Trophoblast cell (in vitro differentiated cells and primary cell): Measurements from ENCODE around the gene UBE2G2.

ENCODE experiments used
- DNase-seq, 2 donors: peaks; one replicate each; pipeline ENCODE4 v3.0.0-alpha.2; 2016
- H2AFZ ChIP-seq: 2 replicates; pipeline ENCODE4 v1.6.1; 2013; ENCODE audit warnings: low read length, moderate library complexity, mild to moderate bottlenecking; ENCODE audit not compliant: insufficient read depth, poor library complexity
- H2AK5ac ChIP-seq: 2 replicates; pipeline ENCODE4 v1.6.1; 2013; ENCODE audit warnings: mild to moderate bottlenecking, low read length
- H2BK120ac ChIP-seq: 2 replicates; pipeline ENCODE4 v1.6.1; 2013; ENCODE audit warnings: low read length, mild to moderate bottlenecking, moderate library complexity; ENCODE audit not compliant: insufficient read depth, poor library complexity
- H2BK12ac ChIP-seq: 2 replicates; pipeline ENCODE4 v1.6.1; 2013; ENCODE audit warnings: mild to moderate bottlenecking, low read length, moderate library complexity
- H2BK5ac ChIP-seq: 2 replicates; pipeline ENCODE4 v1.6.1; 2013; ENCODE audit warnings: low read length, low read depth, moderate library complexity, mild to moderate bottlenecking; ENCODE audit not compliant: poor library complexity
- H3K14ac ChIP-seq: 2 replicates; pipeline ENCODE4 v1.6.1; 2013; ENCODE audit warnings: mild to moderate bottlenecking, low read length
- H3K18ac ChIP-seq: 2 replicates; pipeline ENCODE4 v1.6.1; 2013; ENCODE audit warnings: mild to moderate bottlenecking, low read length
- H3K23ac ChIP-seq: 2 replicates; pipeline ENCODE4 v1.6.1; 2013; ENCODE audit warnings: low read length
- H3K27ac ChIP-seq: 2 replicates; pipeline ENCODE4 v1.5.1; 2013; ENCODE audit warnings: low read depth, mild to moderate bottlenecking, inconsistent platforms, low read length, moderate library complexity
- H3K27me3 ChIP-seq: 2 replicates; pipeline ENCODE4 v1.6.1; 2013; ENCODE audit warnings: inconsistent platforms, mild to moderate bottlenecking, low read length, moderate library complexity; ENCODE audit not compliant: insufficient read depth
- H3K36me3 ChIP-seq, 2 experiments: 1 replicate in 1 of 2; 2 replicates in 1 of 2; pipeline ENCODE4 v1.6.1; 2013; ENCODE audit warnings: low read length in 2 of 2, mild to moderate bottlenecking in 2 of 2, moderate library complexity in 1 of 2; ENCODE audit not compliant: insufficient read depth in 2 of 2, control insufficient read depth in 1 of 2
- H3K4ac ChIP-seq: 2 replicates; pipeline ENCODE4 v1.6.1; 2013; ENCODE audit warnings: low read depth, mild to moderate bottlenecking, low read length, moderate library complexity
- H3K4me1 ChIP-seq, 2 experiments: 1 replicate in 1 of 2; 2 replicates in 1 of 2; pipeline ENCODE4 v1.6.1; 2013; ENCODE audit warnings: low read length in 2 of 2, mild to moderate bottlenecking in 2 of 2, moderate library complexity in 1 of 2; ENCODE audit not compliant: insufficient read depth in 2 of 2, control insufficient read depth in 1 of 2
- H3K4me2 ChIP-seq: 2 replicates; pipeline ENCODE4 v1.6.1; 2013; ENCODE audit warnings: inconsistent platforms, mild to moderate bottlenecking, low read length, moderate library complexity
- H3K4me3 ChIP-seq: 2 replicates; pipeline ENCODE4 v1.5.1; 2013; ENCODE audit warnings: mild to moderate bottlenecking, low read depth, low read length, inconsistent platforms
- H3K79me1 ChIP-seq: one replicate; pipeline ENCODE4 v1.6.1; 2013; ENCODE audit warnings: low read length
- H3K79me2 ChIP-seq: 2 replicates; pipeline ENCODE4 v1.6.1; 2013; ENCODE audit warnings: low read length, mild to moderate bottlenecking; ENCODE audit not compliant: control insufficient read depth, insufficient read depth, poor library complexity
- H3K9ac ChIP-seq: 2 replicates; pipeline ENCODE4 v1.6.1; 2013; ENCODE audit warnings: mild to moderate bottlenecking, low read length
- H3K9me3 ChIP-seq: 2 replicates; pipeline ENCODE4 v1.6.1; 2013; ENCODE audit warnings: low read depth, mild to moderate bottlenecking, control low read depth, inconsistent platforms, low read length; ENCODE audit not compliant: insufficient read depth
- H4K12ac ChIP-seq: 2 replicates; pipeline ENCODE4 v1.6.1; 2013; ENCODE audit warnings: low read depth, mild to moderate bottlenecking, low read length, moderate library complexity
- H4K8ac ChIP-seq: 2 replicates; pipeline ENCODE4 v1.6.1; 2013; ENCODE audit warnings: low read depth, mild to moderate bottlenecking, low read length, moderate library complexity
- H4K91ac ChIP-seq: one replicate; pipeline ENCODE4 v1.6.1; 2013; ENCODE audit warnings: low read depth, mild to moderate bottlenecking, low read length, moderate library complexity
- WGBS: extraction: QIAGEN DNeasy Blood & Tissue Kit; methylation state at CpG from one replicate; pipeline ENCODE4 v1.1.7; 2013; ENCODE audit warnings: missing lambda C conversion rate; ENCODE audit not compliant: insufficient read length, insufficient coverage; ENCODE audit errors: extremely low coverage; 5-methylcytosine and 5-hydroxymethylcytosine counted together

UBE2G2 gene

GRCh38 chr21:44756423-44757185 lies 45.0 kb downstream of the UBE2G2 start:
- H4K91ac ChIP-seq = no peak overlapping the region
- no peak overlapping the region for H3K4ac ChIP-seq
- WGBS = no CpG with 5 or more reads among the region's 23 CpGs
- H2BK120ac ChIP-seq = no peak overlapping the region
- peaks cover 5 to 7% of the 10 kb centered on the region in 2 experiments for H3K4me1 ChIP-seq
- no peak overlapping the region for H3K18ac ChIP-seq
- H4K8ac ChIP-seq = no peak overlapping the region
- H3K79me1 ChIP-seq = no peaks in the 10 kb centered on the region
- no peak overlapping the region for H2AK5ac ChIP-seq
- H3K27me3 ChIP-seq = no peaks in the 10 kb centered on the region
- H3K4me2 ChIP-seq = no peak overlapping the region
- H3K4me3 ChIP-seq = no peak overlapping the region
- peaks cover 7% of the 10 kb centered on the region for H3K9me3 ChIP-seq
- H2AFZ ChIP-seq = no peak overlapping the region
- no peak for DNase-seq
- H3K14ac ChIP-seq = no peak overlapping the region
- H2BK12ac ChIP-seq = no peak overlapping the region
- no peaks in the 10 kb centered on the region for H3K79me2 ChIP-seq
- no peak overlapping the region for H3K27ac ChIP-seq
- no peaks in the 10 kb centered on the region for H3K36me3 ChIP-seq
- no peak overlapping the region for H3K23ac ChIP-seq
- no peak overlapping the region for H3K9ac ChIP-seq
- H4K12ac ChIP-seq = no peak overlapping the region
- no peak overlapping the region for H2BK5ac ChIP-seq

- H2BK12ac ChIP-seq = no peak overlapping the region
- no peak overlapping the region for H2BK5ac ChIP-seq
- H3K4me2 ChIP-seq = no peak overlapping the region
- H3K9ac ChIP-seq = no peak overlapping the region
- no peak overlapping the region for H2BK120ac ChIP-seq
- H3K27me3 ChIP-seq = no peaks in the 10 kb centered on the region
- H2AFZ ChIP-seq = no peak overlapping the region
- no peak overlapping the region for H3K27ac ChIP-seq
- no peak overlapping the region for H3K23ac ChIP-seq
- H3K4ac ChIP-seq = no peak overlapping the region
- H4K91ac ChIP-seq = no peak overlapping the region
- H3K9me3 ChIP-seq = peaks cover 7% of the 10 kb centered on the region
- H3K36me3 ChIP-seq = no peaks in the 10 kb centered on the region
- peaks cover 5 to 7% of the 10 kb centered on the region in 2 experiments for H3K4me1 ChIP-seq
- H2AK5ac ChIP-seq = no peak overlapping the region
- no peaks in the 10 kb centered on the region for H3K79me2 ChIP-seq
- H4K12ac ChIP-seq = no peak overlapping the region
- H3K14ac ChIP-seq = no peak overlapping the region
- H3K18ac ChIP-seq = no peak overlapping the region
- no peaks in the 10 kb centered on the region for H3K79me1 ChIP-seq
- H4K8ac ChIP-seq = no peak overlapping the region
- no CpG with 5 or more reads among the region's 5 CpGs for WGBS
- no peak overlapping the region for H3K4me3 ChIP-seq
- DNase-seq = no peak
These were observed 46.4 kb downstream of the UBE2G2 start for GRCh38 chr21:44755227-44755626.

- no peaks in the 10 kb centered on the region for H3K36me3 ChIP-seq
- no peak overlapping the region for H3K23ac ChIP-seq
- no peak overlapping the region for H3K4ac ChIP-seq
- H4K91ac ChIP-seq = no peak overlapping the region
- no peak for DNase-seq
- H3K4me2 ChIP-seq = no peak overlapping the region
- H3K18ac ChIP-seq = no peak overlapping the region
- no peak overlapping the region for H3K27ac ChIP-seq
- H4K12ac ChIP-seq = no peak overlapping the region
- H3K14ac ChIP-seq = no peak overlapping the region
- H3K79me1 ChIP-seq = peaks cover 5% of the 10 kb centered on the region
- no peaks in the 10 kb centered on the region for H3K27me3 ChIP-seq
- H2AFZ ChIP-seq = no peak overlapping the region
- WGBS = no CpG with 5 or more reads among the region's 19 CpGs
- H3K4me3 ChIP-seq = no peak overlapping the region
- H3K79me2 ChIP-seq = peaks cover 3% of the 10 kb centered on the region
- peaks cover 7% of the 10 kb centered on the region for H3K9me3 ChIP-seq
- H2BK5ac ChIP-seq = no peak overlapping the region
- no peak overlapping the region for H2BK120ac ChIP-seq
- H2AK5ac ChIP-seq = no peak overlapping the region
- no peak overlapping the region for H4K8ac ChIP-seq
- no peak overlapping the region for H2BK12ac ChIP-seq
- H3K4me1 ChIP-seq = peaks cover 16 to 18% of the 10 kb centered on the region in 2 experiments
- no peak overlapping the region for H3K9ac ChIP-seq
These were observed 48.3 kb downstream of the UBE2G2 start for GRCh38 chr21:44753357-44753756.

GRCh38 chr21:44752671-44753235 lies 48.9 kb downstream of the UBE2G2 start:
- Histone ChIP-seq H3K79me2 (peaks cover 3% of the 10 kb centered on the region), H3K23ac (no peak overlapping the region), H2AK5ac (no peak overlapping the region), H2AFZ (no peak overlapping the region), H3K9me3 (peaks cover 5% of the 10 kb centered on the region), H2BK12ac (no peak overlapping the region), H3K4me3 (peak overlapping the region; percentile 54), H3K79me1 (peaks cover 5% of the 10 kb centered on the region), H3K27ac (no peak overlapping the region), H3K27me3 (no peaks in the 10 kb centered on the region), H4K91ac (no peak overlapping the region), H2BK120ac (no peak overlapping the region), H3K18ac (no peak overlapping the region), H3K4me2 (no peak overlapping the region), H4K8ac (no peak overlapping the region), H4K12ac (no peak overlapping the region), H3K36me3 (no peaks in the 10 kb centered on the region), H2BK5ac (no peak overlapping the region), H3K14ac (no peak overlapping the region), H3K9ac (no peak overlapping the region), H3K4me1 (peaks cover 16 to 18% of the 10 kb centered on the region in 2 experiments), H3K4ac (no peak overlapping the region)
- WGBS = no CpG with 5 or more reads among the region's 11 CpGs
- peak; percentile 78 to 89 for DNase-seq
